Cardiac fibroblast (primary cell): ENCODE measurements around the gene TSPAN2.

Source experiments
- DNase-seq, 2 donors: peaks; one replicate each; pipeline versions ENCODE4 v3.0.0 to v3.0.0-alpha.2; 2010; ENCODE audit warnings: low read depth in 2 of 2
- H3K4me3 ChIP-seq, 2 donors: replicated peaks in 1 of 2; 1 replicate in 1 of 2; 2 replicates in 1 of 2; pipeline ENCODE4 v1.5.1; 2011; ENCODE audit warnings: low read depth in 2 of 2, low read length in 2 of 2, mild to moderate bottlenecking in 2 of 2, moderate library complexity in 1 of 2
- CTCF ChIP-seq: IDR thresholded peaks from one replicate; pipeline ENCODE4 v1.5.1; 2011; ENCODE audit warnings: low read depth, mild to moderate bottlenecking, low read length, inconsistent platforms

The TSPAN2 gene

GRCh38 chr1:115077984-115078330 lies 11.3 kb downstream of the TSPAN2 start:
- no peak for TF ChIP-seq CTCF
- no peak for DNase-seq
- H3K4me3 ChIP-seq = no peak overlapping the region

GRCh38 chr1:115077286-115077983 lies 11.9 kb downstream of the TSPAN2 start:
- no peak for TF ChIP-seq CTCF
- H3K4me3 ChIP-seq = no peak overlapping the region
- DNase-seq = no peak

- H3K4me3 ChIP-seq = no peak overlapping the region
- peak in 1 of 2 donors; percentile 27 for DNase-seq
- TF ChIP-seq CTCF = no peak
Observed at GRCh38 chr1:115076384-115076915, 12.9 kb downstream of the TSPAN2 start.

GRCh38 chr1:115074839-115075534 lies 14.3 kb downstream of the TSPAN2 start:
- no peak for DNase-seq
- no peak for TF ChIP-seq CTCF
- H3K4me3 ChIP-seq = no peak overlapping the region

- no peak for TF ChIP-seq CTCF
- DNase-seq = no peak
- no peak overlapping the region for H3K4me3 ChIP-seq
Observed at GRCh38 chr1:115073298-115074087, 15.8 kb downstream of the TSPAN2 start.

- H3K4me3 ChIP-seq = no peak overlapping the region
- TF ChIP-seq CTCF = no peak
- DNase-seq = no peak
Observed at GRCh38 chr1:115071012-115071664, 18.2 kb downstream of the TSPAN2 start.
